Measurements from ENCODE around the gene RIC3. TPM values are rescaled to one million over a fixed set of nuclear protein-coding genes. Genes with fewer than 3 reads are reported as not detected.

Gene RIC3
- total RNA-seq, 1 experiment from 2014 or later, result 23.7 TPM

DNA sequence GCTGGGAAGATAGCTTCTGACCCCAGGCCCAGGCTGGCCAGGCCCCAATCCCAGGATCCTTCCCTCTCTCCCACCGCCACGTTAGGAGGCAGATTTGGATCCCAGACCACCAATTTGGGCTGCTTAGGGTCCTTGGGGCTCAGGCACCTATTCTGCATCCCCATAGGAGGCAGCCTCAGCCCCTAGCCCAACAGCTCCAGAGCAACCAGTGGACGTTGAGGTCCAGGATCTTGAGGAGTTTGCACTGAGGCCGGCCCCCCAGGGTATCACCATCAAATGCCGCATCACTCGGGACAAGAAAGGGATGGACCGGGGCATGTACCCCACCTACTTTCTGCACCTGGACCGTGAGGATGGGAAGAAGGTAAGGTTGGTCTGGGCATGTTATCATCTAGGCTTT lies 71.8 kb downstream of the RIC3 start:
- H3K9me3 ChIP-seq (ENCODE audit: control insufficient read depth, low read depth, low read length), result no peaks in the 10 kb centered on the region
- no peak overlapping the region for H2BK120ac ChIP-seq (ENCODE audit: low read depth, low read length, poor library complexity, severe bottlenecking)
- no peak overlapping the region for H2BK12ac ChIP-seq (ENCODE audit: insufficient read length, low read depth, low read length)
- no peak overlapping the region for H4K91ac ChIP-seq (ENCODE audit: insufficient read length, low read depth, low read length)
- Mint-ChIP-seq H3K27me3 (ENCODE audit: low read depth) (peaks cover 2% of the 10 kb centered on the region), H3K4me1 (peaks cover 0 to 3% of the 10 kb centered on the region in 2 experiments; a peak in 2 of 4 replicates), H3K36me3 (ENCODE audit: insufficient read depth in 1 of 3, low read depth in 3 of 3) (peaks cover 18 to 46% (median 33%) of the 10 kb centered on the region in 3 experiments; a peak in 6 of 7 replicates), H3K9me3 (peaks cover 0 to under 1% of the 10 kb centered on the region in 2 experiments; a peak in 1 of 5 replicates), H3K27ac (no peak overlapping the region), H3K4me3 (no peak overlapping the region)
- H3K18ac ChIP-seq (ENCODE audit: insufficient read length, low read depth, low read length), result no peak overlapping the region
- H2BK20ac ChIP-seq (ENCODE audit: low read depth, low read length, poor library complexity, severe bottlenecking), result no peak overlapping the region
- no peak overlapping the region for H4K8ac ChIP-seq (replicated peaks; ENCODE audit: insufficient read length, low read depth, low read length)
- H2AFZ ChIP-seq (ENCODE audit: low read length), result no peak overlapping the region
- H3K79me1 ChIP-seq (ENCODE audit: insufficient read depth, low read depth, low read length, poor library complexity, severe bottlenecking), result no peaks in the 10 kb centered on the region
- H3K79me2 ChIP-seq (ENCODE audit: insufficient read depth, low read length), result no peaks in the 10 kb centered on the region
- no peak overlapping the region for H3T11ph ChIP-seq (ENCODE audit: low read length)
- no peak overlapping the region for H2AK5ac ChIP-seq (ENCODE audit: insufficient read length, low read length)
- no peak overlapping the region for H3K14ac ChIP-seq (ENCODE audit: insufficient read depth, low read length)
- TF ChIP-seq, protein P1, sequence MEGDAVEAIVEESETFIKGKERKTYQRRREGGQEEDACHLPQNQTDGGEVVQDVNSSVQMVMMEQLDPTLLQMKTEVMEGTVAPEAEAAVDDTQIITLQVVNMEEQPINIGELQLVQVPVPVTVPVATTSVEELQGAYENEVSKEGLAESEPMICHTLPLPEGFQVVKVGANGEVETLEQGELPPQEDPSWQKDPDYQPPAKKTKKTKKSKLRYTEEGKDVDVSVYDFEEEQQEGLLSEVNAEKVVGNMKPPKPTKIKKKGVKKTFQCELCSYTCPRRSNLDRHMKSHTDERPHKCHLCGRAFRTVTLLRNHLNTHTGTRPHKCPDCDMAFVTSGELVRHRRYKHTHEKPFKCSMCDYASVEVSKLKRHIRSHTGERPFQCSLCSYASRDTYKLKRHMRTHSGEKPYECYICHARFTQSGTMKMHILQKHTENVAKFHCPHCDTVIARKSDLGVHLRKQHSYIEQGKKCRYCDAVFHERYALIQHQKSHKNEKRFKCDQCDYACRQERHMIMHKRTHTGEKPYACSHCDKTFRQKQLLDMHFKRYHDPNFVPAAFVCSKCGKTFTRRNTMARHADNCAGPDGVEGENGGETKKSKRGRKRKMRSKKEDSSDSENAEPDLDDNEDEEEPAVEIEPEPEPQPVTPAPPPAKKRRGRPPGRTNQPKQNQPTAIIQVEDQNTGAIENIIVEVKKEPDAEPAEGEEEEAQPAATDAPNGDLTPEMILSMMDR (conservative IDR thresholded peaks at IDR 0.05), result no peak
- H4K5ac ChIP-seq (ENCODE audit: insufficient read length, low read depth, low read length), result no peak overlapping the region
- no peak overlapping the region for H3K4ac ChIP-seq (ENCODE audit: low read depth, low read length)
- no peak for DNase-seq
- H3K4me2 ChIP-seq (ENCODE audit: insufficient read depth, insufficient read length, low read length), result no peak overlapping the region
- no CpG with 5 or more reads among the region's 8 CpGs for WGBS (ENCODE audit: extremely low coverage, insufficient read length, low lambda C conversion rate)
- H3K23me2 ChIP-seq (ENCODE audit: insufficient read length, low read depth, low read length, poor library complexity, severe bottlenecking), result no peaks in the 10 kb centered on the region
- no peaks in the 10 kb centered on the region for H4K20me1 ChIP-seq (ENCODE audit: control insufficient read depth, insufficient read depth, insufficient read length)
- H3K9ac ChIP-seq (ENCODE audit: extremely low read depth, insufficient read length, low read length), result no peak overlapping the region
- no peak overlapping the region for H3K27ac ChIP-seq (ENCODE audit: insufficient read length, low read depth, low read length)
- no peak overlapping the region for H3K23ac ChIP-seq (ENCODE audit: insufficient read length, low read depth, low read length)
- no peak overlapping the region for H2BK15ac ChIP-seq (ENCODE audit: low read depth, low read length)
- H3K4me1 ChIP-seq (ENCODE audit: insufficient read depth, low read length), result no peaks in the 10 kb centered on the region
- no peaks in the 10 kb centered on the region for H3K27me3 ChIP-seq (ENCODE audit: insufficient read depth, low read length)
- H3K56ac ChIP-seq (ENCODE audit: insufficient read length, low read depth, low read length), result no peak overlapping the region
- no peak overlapping the region for H2BK5ac ChIP-seq (ENCODE audit: insufficient read length, low read length)

All from H9 (cell line).